BJ (cell line): ENCODE data around the gene GLYR1. TPM values are rescaled to one million over a fixed set of nuclear protein-coding genes. Genes with fewer than 3 reads are reported as not detected.

Experiments
- CTCF ChIA-PET: fragments of 350-600 bp; formaldehyde crosslinking; extraction: SDS; loops from one replicate; lab custom pipeline; 2021; ENCODE audit warnings: antibody characterized with exemption, inconsistent platforms; lab: Yijun Ruan, JAX
- POLR2A ChIA-PET: fragments of 300-600 bp; sonication (Branson Sonifier 250); formaldehyde crosslinking; extraction: SDS; loops from one replicate; lab custom pipeline; 2021; ENCODE audit warnings: antibody characterized with exemption; lab: Charles Lee
- DNase-seq: peaks from one replicate; pipeline ENCODE4 v3.0.0-alpha.2; 2011; ENCODE audit warnings: low read depth
- H3K27me3 ChIP-seq: 2 replicates; pipeline ENCODE4 v1.6.0; 2011; ENCODE audit warnings: low read length; ENCODE audit not compliant: control insufficient read depth, insufficient read depth
- H3K36me3 ChIP-seq: 2 replicates; pipeline ENCODE4 v1.5.1; 2011; ENCODE audit warnings: low read length; ENCODE audit not compliant: control insufficient read depth, insufficient read depth
- H3K4me3 ChIP-seq: 2 replicates; pipeline ENCODE4 v1.5.1; 2011; ENCODE audit warnings: low read depth, mild to moderate bottlenecking, control low read depth, low read length
- polyA plus RNA-seq: library from polyadenylated mRNA; depleted of rRNA; stranded (reverse); fragments of >200 nt; gene quantifications from 2 replicates; pipeline ENCODE4 v1.2.3, GENCODE V29; 2011
- TF ChIP-seq, protein P1 (sequence below): IDR thresholded peaks from 2 replicates; pipeline ENCODE4 v1.5.1; 2011; ENCODE audit warnings: low read depth, mild to moderate bottlenecking, control low read depth, inconsistent platforms, low read length, moderate library complexity; ENCODE audit not compliant: insufficient read depth

The GLYR1 gene
- polyA plus RNA-seq, 1 experiment = 41.6 TPM

DNA sequence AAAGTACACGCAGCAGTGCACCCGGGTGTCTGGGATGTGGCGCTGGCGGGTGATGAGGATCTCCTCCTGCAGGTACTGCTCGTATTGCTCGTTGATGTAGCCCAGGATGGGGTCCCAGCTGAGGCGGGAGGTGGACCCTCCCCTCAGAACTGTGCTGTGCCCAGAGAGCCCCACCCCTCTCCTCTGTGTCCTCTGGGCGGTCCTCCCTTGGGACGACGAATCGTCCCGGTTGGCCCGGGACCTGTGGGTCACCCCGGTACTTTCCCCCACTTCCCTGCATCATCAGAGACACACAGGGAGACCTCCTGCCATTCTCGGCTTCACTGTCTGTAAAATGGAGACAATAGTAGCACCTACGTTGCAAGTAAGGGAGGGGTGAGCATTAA is 63.1 kb downstream of the GLYR1 start:
- TF ChIP-seq, protein P1, sequence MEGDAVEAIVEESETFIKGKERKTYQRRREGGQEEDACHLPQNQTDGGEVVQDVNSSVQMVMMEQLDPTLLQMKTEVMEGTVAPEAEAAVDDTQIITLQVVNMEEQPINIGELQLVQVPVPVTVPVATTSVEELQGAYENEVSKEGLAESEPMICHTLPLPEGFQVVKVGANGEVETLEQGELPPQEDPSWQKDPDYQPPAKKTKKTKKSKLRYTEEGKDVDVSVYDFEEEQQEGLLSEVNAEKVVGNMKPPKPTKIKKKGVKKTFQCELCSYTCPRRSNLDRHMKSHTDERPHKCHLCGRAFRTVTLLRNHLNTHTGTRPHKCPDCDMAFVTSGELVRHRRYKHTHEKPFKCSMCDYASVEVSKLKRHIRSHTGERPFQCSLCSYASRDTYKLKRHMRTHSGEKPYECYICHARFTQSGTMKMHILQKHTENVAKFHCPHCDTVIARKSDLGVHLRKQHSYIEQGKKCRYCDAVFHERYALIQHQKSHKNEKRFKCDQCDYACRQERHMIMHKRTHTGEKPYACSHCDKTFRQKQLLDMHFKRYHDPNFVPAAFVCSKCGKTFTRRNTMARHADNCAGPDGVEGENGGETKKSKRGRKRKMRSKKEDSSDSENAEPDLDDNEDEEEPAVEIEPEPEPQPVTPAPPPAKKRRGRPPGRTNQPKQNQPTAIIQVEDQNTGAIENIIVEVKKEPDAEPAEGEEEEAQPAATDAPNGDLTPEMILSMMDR = no peak
- Histone ChIP-seq H3K36me3 (no peaks in the 10 kb centered on the region), H3K4me3 (no peak overlapping the region), H3K27me3 (no peaks in the 10 kb centered on the region)
- DNase-seq = no peak
- ChIA-PET POLR2A (no interaction called here), CTCF (no interaction called here)

- TF ChIP-seq, protein P1 = no peak
- CTCF ChIA-PET = interaction anchor here (1.3 kb wide), 1 partner anchor 20 kb away, joined by 3 read pairs; no protein-coding TSS in a partner anchor
These were observed 63.7 kb downstream of the GLYR1 start for GRCh38 chr16:4783251-4783950.

DNA sequence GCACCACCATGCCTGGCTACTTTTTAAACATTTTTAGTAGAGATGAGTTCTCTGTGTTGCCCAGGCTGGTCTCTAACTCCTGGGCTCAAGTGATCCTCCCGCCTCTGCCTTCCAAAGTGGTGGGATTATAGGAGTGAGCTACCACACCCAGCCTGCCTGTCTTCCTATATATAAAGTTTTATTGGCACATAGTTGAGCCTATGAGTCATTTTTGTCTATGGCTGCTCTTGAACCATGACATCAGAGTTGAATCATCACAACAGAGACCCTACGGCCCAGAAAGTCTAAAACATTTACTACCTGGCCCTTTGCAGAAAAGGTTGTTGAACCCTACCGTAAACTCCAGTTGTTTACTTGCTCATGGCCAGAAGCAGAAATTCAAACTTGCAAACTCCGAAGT is 66.9 kb downstream of the GLYR1 start:
- Histone ChIP-seq H3K36me3 (no peaks in the 10 kb centered on the region), H3K4me3 (no peak overlapping the region), H3K27me3 (no peaks in the 10 kb centered on the region)
- DNase-seq = no peak
- TF ChIP-seq, protein P1 = no peak
- POLR2A ChIA-PET = no interaction called here
- CTCF ChIA-PET = no interaction called here

More at GRCh38 chr16:4783251-4783950, 63.7 kb downstream of the GLYR1 start:
- Histone ChIP-seq H3K36me3 (no peaks in the 10 kb centered on the region), H3K4me3 (no peak overlapping the region), H3K27me3 (no peaks in the 10 kb centered on the region)
- POLR2A ChIA-PET = no interaction called here
- no peak for DNase-seq

GRCh38 chr16:4778050-4778392 is 69.1 kb downstream of the GLYR1 start:
- no peak for DNase-seq

DNA sequence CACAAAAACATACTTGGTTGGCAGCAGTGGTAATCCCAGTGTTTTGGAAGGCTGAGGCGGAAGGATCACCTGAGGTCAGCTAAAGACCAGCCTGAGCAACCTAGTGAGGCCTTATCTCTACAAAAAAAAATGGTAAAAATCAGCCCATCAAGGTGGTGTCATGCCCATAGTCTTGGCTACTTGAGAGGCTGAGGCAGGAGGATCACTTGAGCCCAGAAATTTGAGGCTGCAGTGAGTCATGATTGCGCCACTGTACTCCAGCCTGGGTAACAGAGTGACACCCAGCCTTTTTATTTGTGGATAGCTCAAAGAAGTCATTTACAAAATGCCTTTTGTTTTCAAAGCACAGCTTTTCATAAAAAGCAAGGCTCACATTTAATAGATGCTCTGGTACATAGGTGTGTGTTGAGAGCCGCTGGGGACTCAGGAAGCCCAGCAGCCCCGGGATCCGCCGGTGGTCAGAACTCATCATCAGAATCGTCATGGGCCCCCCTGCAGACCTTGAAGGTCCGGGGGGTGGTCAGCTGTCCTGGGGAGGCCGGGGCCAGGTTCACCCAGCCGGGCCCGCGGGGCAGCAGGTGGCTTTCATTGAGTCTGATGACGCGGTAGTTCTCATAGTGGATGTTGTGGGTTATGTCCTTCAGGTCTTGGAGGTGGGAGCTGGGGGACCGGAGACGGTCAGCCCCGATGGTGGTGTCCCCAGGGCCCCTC is 69.6 kb downstream of the GLYR1 start:
- TF ChIP-seq, protein P1 = no peak
- CTCF ChIA-PET = no interaction called here
- no peak for DNase-seq

More at GRCh38 chr16:4778050-4778392, 69.1 kb downstream of the GLYR1 start:
- ChIA-PET CTCF (no interaction called here), POLR2A (no interaction called here)
- H3K27me3 ChIP-seq = no peaks in the 10 kb centered on the region
- no peaks in the 10 kb centered on the region for H3K36me3 ChIP-seq
- no peak overlapping the region for H3K4me3 ChIP-seq
- TF ChIP-seq, protein P1 = no peak

More for the DNA sequence above, 69.6 kb downstream of the GLYR1 start:
- no peaks in the 10 kb centered on the region for H3K36me3 ChIP-seq
- POLR2A ChIA-PET = no interaction called here
- no peak overlapping the region for H3K4me3 ChIP-seq
- no peaks in the 10 kb centered on the region for H3K27me3 ChIP-seq
